Small intestine (tissue), 7 donors: Measurements from ENCODE around the gene PLEKHG4B. TPM values are rescaled to one million over a fixed set of nuclear protein-coding genes. Genes with fewer than 3 reads are reported as not detected.

Source experiments
- DNase-seq, 2 donors: peaks; one replicate each; pipeline versions ENCODE4 v3.0.0 to v3.0.0-alpha.2; 2013
- FAIRE-seq: peaks from 2 replicates; lab custom pipeline; 2012; peaks lifted over from hg19 to GRCh38; lab: Jason Lieb, UNC
- H3K27ac ChIP-seq, 3 donors: one replicate each; pipeline ENCODE4 v1.5.1; 2013; ENCODE audit warnings: low read length in 2 of 3, mild to moderate bottlenecking in 2 of 3, control low read depth in 1 of 3, inconsistent platforms in 1 of 3, low read depth in 1 of 3, moderate library complexity in 1 of 3
- H3K27me3 ChIP-seq, 3 donors: one replicate each; pipeline ENCODE4 v1.6.1; 2013; ENCODE audit warnings: low read length in 3 of 3, inconsistent platforms in 1 of 3; ENCODE audit not compliant: control insufficient read depth in 3 of 3, insufficient read depth in 3 of 3
- H3K36me3 ChIP-seq, 3 donors: one replicate each; pipeline ENCODE4 v1.6.1; 2013; ENCODE audit warnings: low read length in 3 of 3, inconsistent platforms in 1 of 3, low read depth in 1 of 3, mild to moderate bottlenecking in 1 of 3, moderate library complexity in 1 of 3; ENCODE audit not compliant: control insufficient read depth in 3 of 3, insufficient read depth in 2 of 3
- H3K4me1 ChIP-seq, 3 donors: one replicate each; pipeline ENCODE4 v1.6.1; 2013; ENCODE audit warnings: low read length in 2 of 3, inconsistent platforms in 1 of 3, low read depth in 1 of 3, mild to moderate bottlenecking in 1 of 3, moderate library complexity in 1 of 3; ENCODE audit not compliant: control insufficient read depth in 3 of 3, insufficient read depth in 2 of 3
- H3K4me3 ChIP-seq, 3 donors: one replicate each; pipeline ENCODE4 v1.5.1; 2013; ENCODE audit warnings: low read length in 3 of 3, control low read depth in 1 of 3, inconsistent platforms in 1 of 3, low read depth in 1 of 3, mild to moderate bottlenecking in 1 of 3, moderate library complexity in 1 of 3
- H3K9me3 ChIP-seq, 2 donors: one replicate each; pipeline ENCODE4 v1.6.1; 2013; ENCODE audit warnings: low read depth in 1 of 2, low read length in 1 of 2; ENCODE audit not compliant: control insufficient read depth in 2 of 2, insufficient read depth in 1 of 2
- WGBS, 3 donors: extraction: QIAGEN DNeasy Blood & Tissue Kit; methylation state at CpG; one replicate each; pipeline ENCODE4 v1.1.7; 2013; 5-methylcytosine and 5-hydroxymethylcytosine counted together
- polyA plus RNA-seq, 4 donors: library from polyadenylated mRNA; stranded (reverse) in 3 of 4; unstranded in 1 of 4; fragments of 200-250 nt in 3 of 4; fragments of 120-200 nt in 1 of 4; gene quantifications; one replicate each; pipeline versions ENCODE4 v1.2.1 to v1.2.3, GENCODE V29; 2013
- donor health status: healthy with polysubstance abuse.
- donor health status: control.
- donor health status: control.
- donor health status: Bipolar disorder and iron deficiency.
- donor health status: healthy.

PLEKHG4B gene
- polyA plus RNA-seq, 4 donors, result 0.01 to 0.44 TPM; not detected in 2

- peaks cover 2 to 25% (median 4%) of the 10 kb centered on the region in 3 donors for H3K36me3 ChIP-seq
- no peaks in the 10 kb centered on the region for H3K27me3 ChIP-seq
- 97% methylated on average over 21 of the region's 21 CpGs for WGBS, 3 donors
- DNase-seq, result no peak
- no peak for FAIRE-seq
- H3K4me3 ChIP-seq, result no peak overlapping the region
- no peak overlapping the region for H3K27ac ChIP-seq
- no peaks in the 10 kb centered on the region for H3K4me1 ChIP-seq
- no peaks in the 10 kb centered on the region for H3K9me3 ChIP-seq
Measured at GRCh38 chr5:198516-199196, 106.7 kb downstream of the PLEKHG4B start.

- Histone ChIP-seq H3K9me3 (no peaks in the 10 kb centered on the region), H3K36me3 (peaks cover 4 to 31% (median 5%) of the 10 kb centered on the region in 3 donors), H3K27ac (no peak overlapping the region), H3K27me3 (no peaks in the 10 kb centered on the region), H3K4me3 (no peak overlapping the region), H3K4me1 (no peaks in the 10 kb centered on the region)
- no peak for DNase-seq
- no peak for FAIRE-seq
- WGBS, 3 donors, result 91 to 94% (median 92%) methylated on average over 16 of the region's 16 CpGs
Measured at GRCh38 chr5:199197-199949, 107.4 kb downstream of the PLEKHG4B start.

GRCh38 chr5:199950-200645, 108.1 kb downstream of the PLEKHG4B start:
- Histone ChIP-seq H3K27me3 (no peaks in the 10 kb centered on the region), H3K9me3 (no peaks in the 10 kb centered on the region), H3K4me1 (no peaks in the 10 kb centered on the region), H3K27ac (no peak overlapping the region), H3K36me3 (peaks cover 4 to 34% (median 5%) of the 10 kb centered on the region in 3 donors), H3K4me3 (no peak overlapping the region)
- 88 to 92% (median 91%) methylated on average over 23 of the region's 23 CpGs for WGBS, 3 donors
- no peak for DNase-seq
- no peak for FAIRE-seq

GRCh38 chr5:200985-201384, 109.0 kb downstream of the PLEKHG4B start:
- WGBS, 3 donors, result 59 to 72% (median 69%) methylated on average over 4 of the region's 4 CpGs
- FAIRE-seq (no peak), DNase-seq (no peak)
- Histone ChIP-seq H3K9me3 (no peaks in the 10 kb centered on the region), H3K27ac (no peak overlapping the region), H3K4me1 (no peaks in the 10 kb centered on the region), H3K4me3 (no peak overlapping the region), H3K36me3 (peaks cover 4 to 40% (median 5%) of the 10 kb centered on the region in 3 donors), H3K27me3 (no peaks in the 10 kb centered on the region)

GRCh38 chr5:201672-202071, 109.7 kb downstream of the PLEKHG4B start:
- Histone ChIP-seq H3K27ac (no peak overlapping the region), H3K27me3 (no peaks in the 10 kb centered on the region), H3K4me3 (no peak overlapping the region), H3K9me3 (no peaks in the 10 kb centered on the region), H3K36me3 (peaks cover 4 to 43% (median 5%) of the 10 kb centered on the region in 3 donors), H3K4me1 (no peaks in the 10 kb centered on the region)
- DNase-seq, result no peak
- FAIRE-seq, result no peak
- 87 to 98% (median 94%) methylated on average over 8 of the region's 8 CpGs for WGBS, 3 donors

- FAIRE-seq (no peak), DNase-seq (no peak)
- Histone ChIP-seq H3K27ac (no peak overlapping the region), H3K4me3 (no peak overlapping the region), H3K4me1 (no peaks in the 10 kb centered on the region), H3K36me3 (peaks cover 4 to 47% (median 5%) of the 10 kb centered on the region in 3 donors), H3K27me3 (no peaks in the 10 kb centered on the region), H3K9me3 (no peaks in the 10 kb centered on the region)
- WGBS, 3 donors, result 94 to 96% (median 94%) methylated on average over 26 of the region's 26 CpGs
Measured at GRCh38 chr5:203246-203930, 111.4 kb downstream of the PLEKHG4B start.

GRCh38 chr5:204001-204400, 112.0 kb downstream of the PLEKHG4B start:
- FAIRE-seq, result no peak
- Histone ChIP-seq H3K27me3 (no peaks in the 10 kb centered on the region), H3K27ac (no peak overlapping the region), H3K4me1 (no peaks in the 10 kb centered on the region), H3K4me3 (no peak overlapping the region), H3K36me3 (peaks cover 4 to 43% (median 5%) of the 10 kb centered on the region in 3 donors), H3K9me3 (no peaks in the 10 kb centered on the region)
- no peak for DNase-seq
- WGBS, 3 donors, result 79 to 89% (median 86%) methylated on average over 6 of the region's 6 CpGs

- Histone ChIP-seq H3K27ac (no peak overlapping the region), H3K4me1 (no peaks in the 10 kb centered on the region), H3K36me3 (peaks cover 4 to 41% (median 5%) of the 10 kb centered on the region in 3 donors), H3K27me3 (no peaks in the 10 kb centered on the region), H3K9me3 (no peaks in the 10 kb centered on the region), H3K4me3 (no peak overlapping the region)
- DNase-seq (no peak), FAIRE-seq (no peak)
Measured at GRCh38 chr5:204462-204861, 112.5 kb downstream of the PLEKHG4B start.
